ENCODE results near the gene MPI. TPM values are rescaled to one million over a fixed set of nuclear protein-coding genes. Genes with fewer than 3 reads are reported as not detected.

The MPI gene
- total and polyA plus RNA-seq, 10 of the 15 experiments (the other 5 are each of a cell fraction or from before 2014, with no cell fraction given), result 35.6 to 93.9 (median 44.1) TPM

DNA sequence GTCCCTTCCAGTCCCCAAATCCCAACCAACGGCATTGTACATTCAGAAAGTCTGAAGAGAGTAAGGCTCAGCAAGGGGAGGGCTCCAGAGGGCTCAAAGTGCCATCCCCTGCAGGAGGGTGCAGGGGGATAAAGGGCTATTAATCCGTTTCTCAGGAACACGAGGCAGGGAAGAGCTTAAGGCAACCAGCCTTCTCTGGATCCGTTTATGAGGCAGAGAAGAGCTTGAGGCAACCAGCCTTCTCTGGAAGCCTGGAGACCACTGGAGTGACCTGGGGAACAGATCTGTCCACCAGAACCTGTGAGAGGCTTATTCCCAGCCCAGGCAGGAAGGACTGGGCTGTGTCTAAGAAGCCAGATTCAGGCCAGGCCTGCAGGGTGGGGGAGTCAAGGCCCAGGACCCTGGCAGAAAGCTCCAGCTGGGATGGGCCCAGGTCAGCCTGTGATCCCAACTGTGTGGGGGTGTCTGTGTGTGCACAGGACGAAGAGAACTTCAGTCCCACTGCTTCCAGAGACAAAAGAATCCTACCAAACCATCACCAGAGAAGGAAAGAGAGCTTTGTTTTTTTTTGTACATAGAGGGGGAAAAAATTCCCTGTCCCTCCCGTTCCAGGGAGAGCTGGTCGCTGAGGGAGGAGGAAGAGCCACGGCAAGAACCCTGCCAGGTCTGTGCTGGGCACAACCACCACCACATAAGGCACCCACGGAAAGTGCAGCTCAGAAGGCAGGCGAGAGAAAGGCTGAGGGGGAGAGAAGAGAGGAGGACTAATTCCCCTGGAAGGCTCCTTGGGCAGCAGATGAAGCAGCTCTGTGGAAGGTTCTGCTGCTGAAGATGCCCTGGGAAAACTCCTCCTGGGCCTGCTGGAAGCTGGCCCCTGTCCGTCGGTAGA lies 45.3 kb upstream of the MPI start:
- no peak overlapping the region for H3K4me2 ChIP-seq (ENCODE audit: control insufficient read depth, insufficient read depth)
- TF ChIP-seq SMAD1 (IDR thresholded peaks at IDR 0.05; ENCODE audit: low read depth, partially characterized antibody), result no peak
- TF ChIP-seq NFYB (IDR thresholded peaks at IDR 0.05; ENCODE audit: insufficient read depth, low read depth, low read length), result no peak
- no peak for TF ChIP-seq PML (IDR thresholded peaks at IDR 0.05; ENCODE audit: low read length)
- no peak for TF ChIP-seq POLR2AphosphoS2 (IDR thresholded peaks at IDR 0.05; ENCODE audit: low read depth, low read length)
- no peak for TF ChIP-seq NR2F1 (conservative IDR thresholded peaks at IDR 0.05)
- no peak for TF ChIP-seq CREM (IDR thresholded peaks at IDR 0.05; ENCODE audit: low read depth)
- no peak for TF ChIP-seq RCOR1 (conservative IDR thresholded peaks at IDR 0.05; ENCODE audit: low read depth, low read length)
- TF ChIP-seq SUPT20H (IDR thresholded peaks at IDR 0.05; ENCODE audit: borderline replicate concordance, control insufficient read depth, low read depth, low read length), result no peak
- TF ChIP-seq, protein P1, sequence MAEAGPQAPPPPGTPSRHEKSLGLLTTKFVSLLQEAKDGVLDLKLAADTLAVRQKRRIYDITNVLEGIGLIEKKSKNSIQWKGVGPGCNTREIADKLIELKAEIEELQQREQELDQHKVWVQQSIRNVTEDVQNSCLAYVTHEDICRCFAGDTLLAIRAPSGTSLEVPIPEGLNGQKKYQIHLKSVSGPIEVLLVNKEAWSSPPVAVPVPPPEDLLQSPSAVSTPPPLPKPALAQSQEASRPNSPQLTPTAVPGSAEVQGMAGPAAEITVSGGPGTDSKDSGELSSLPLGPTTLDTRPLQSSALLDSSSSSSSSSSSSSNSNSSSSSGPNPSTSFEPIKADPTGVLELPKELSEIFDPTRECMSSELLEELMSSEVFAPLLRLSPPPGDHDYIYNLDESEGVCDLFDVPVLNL (IDR thresholded peaks at IDR 0.05; ENCODE audit: low read depth, low read length), result no peak
- TF ChIP-seq, protein P2, sequence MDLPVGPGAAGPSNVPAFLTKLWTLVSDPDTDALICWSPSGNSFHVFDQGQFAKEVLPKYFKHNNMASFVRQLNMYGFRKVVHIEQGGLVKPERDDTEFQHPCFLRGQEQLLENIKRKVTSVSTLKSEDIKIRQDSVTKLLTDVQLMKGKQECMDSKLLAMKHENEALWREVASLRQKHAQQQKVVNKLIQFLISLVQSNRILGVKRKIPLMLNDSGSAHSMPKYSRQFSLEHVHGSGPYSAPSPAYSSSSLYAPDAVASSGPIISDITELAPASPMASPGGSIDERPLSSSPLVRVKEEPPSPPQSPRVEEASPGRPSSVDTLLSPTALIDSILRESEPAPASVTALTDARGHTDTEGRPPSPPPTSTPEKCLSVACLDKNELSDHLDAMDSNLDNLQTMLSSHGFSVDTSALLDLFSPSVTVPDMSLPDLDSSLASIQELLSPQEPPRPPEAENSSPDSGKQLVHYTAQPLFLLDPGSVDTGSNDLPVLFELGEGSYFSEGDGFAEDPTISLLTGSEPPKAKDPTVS (IDR thresholded peaks at IDR 0.05; ENCODE audit: low read depth, low read length), result no peak
- no peak for TF ChIP-seq HDGF (IDR thresholded peaks at IDR 0.05)
- no peak for TF ChIP-seq TARDBP (IDR thresholded peaks at IDR 0.05; ENCODE audit: borderline replicate concordance)
- no peak for TF ChIP-seq EGR1 (IDR thresholded peaks at IDR 0.05; ENCODE audit: borderline replicate concordance in 1 of 2, low read depth in 2 of 2, low read length in 2 of 2)
- TF ChIP-seq, protein P3, sequence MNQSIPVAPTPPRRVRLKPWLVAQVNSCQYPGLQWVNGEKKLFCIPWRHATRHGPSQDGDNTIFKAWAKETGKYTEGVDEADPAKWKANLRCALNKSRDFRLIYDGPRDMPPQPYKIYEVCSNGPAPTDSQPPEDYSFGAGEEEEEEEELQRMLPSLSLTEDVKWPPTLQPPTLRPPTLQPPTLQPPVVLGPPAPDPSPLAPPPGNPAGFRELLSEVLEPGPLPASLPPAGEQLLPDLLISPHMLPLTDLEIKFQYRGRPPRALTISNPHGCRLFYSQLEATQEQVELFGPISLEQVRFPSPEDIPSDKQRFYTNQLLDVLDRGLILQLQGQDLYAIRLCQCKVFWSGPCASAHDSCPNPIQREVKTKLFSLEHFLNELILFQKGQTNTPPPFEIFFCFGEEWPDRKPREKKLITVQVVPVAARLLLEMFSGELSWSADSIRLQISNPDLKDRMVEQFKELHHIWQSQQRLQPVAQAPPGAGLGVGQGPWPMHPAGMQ (IDR thresholded peaks at IDR 0.05; ENCODE audit: borderline replicate concordance), result no peak
- TF ChIP-seq WRNIP1 (IDR thresholded peaks at IDR 0.05; ENCODE audit: borderline replicate concordance, low read depth, low read length), result no peak
- no peak for TF ChIP-seq RB1 (IDR thresholded peaks at IDR 0.05; ENCODE audit: borderline replicate concordance)
- no peak for TF ChIP-seq CHD4 (IDR thresholded peaks at IDR 0.05)
- no peak for TF ChIP-seq FOXK2 (IDR thresholded peaks at IDR 0.05)
- no peak for TF ChIP-seq IRF4 (IDR thresholded peaks at IDR 0.05; ENCODE audit: low read depth, low read length)
- CTCF ChIA-PET, result interaction anchor here (0.7 to 6.2 kb wide), 9 partner anchors 9 to 93 kb away, joined by 3 to 59 read pairs (median 3); partner anchors contain the start of gene COX5A
- peaks cover 3% of the 10 kb centered on the region; the same call in 1 of the 2 replicates for H3K79me2 ChIP-seq (ENCODE audit: control insufficient read depth, insufficient read depth, low read length)
- no peak for DNase-seq (ENCODE audit: low read depth, low spot score)
- H3K36me3 ChIP-seq (ENCODE audit: control insufficient read depth in 2 of 2, insufficient read depth in 2 of 2, low read length in 1 of 2), result peaks cover 16 to 23% of the 10 kb centered on the region in 2 experiments; a peak in 3 of 4 replicates
- H3K9me3 ChIP-seq (replicated peaks; ENCODE audit: control insufficient read depth, insufficient read depth, low read length), result no peaks in the 10 kb centered on the region
- SMC1A ChIA-PET (ENCODE audit: uncharacterized antibody, unreplicated experiment), result interaction anchor here (0.7 to 6.1 kb wide), 5 partner anchors 26 to 73 kb away, joined by 3 to 43 read pairs (median 6); no protein-coding TSS in a partner anchor
- peaks cover 13% of the 10 kb centered on the region for H3K4me1 ChIP-seq (ENCODE audit: control insufficient read depth, insufficient read depth, low read length)
- 75% methylated on average over 12 of the region's 12 CpGs for WGBS (ENCODE audit: insufficient coverage, insufficient replicate concordance, low lambda C conversion rate, missing lambda C conversion rate)
- no TSS peak for BruUV-seq (replicated peaks)
- intact Hi-C loops (cut with micrococcal nuclease; ENCODE audit: unreplicated experiment) (loop anchor here (5.0 kb wide), 2 partner anchors 42 to 58 kb away; no protein-coding TSS in a partner anchor), in situ Hi-C loops (cut with MboI) (no loop called here)
- H3K9ac ChIP-seq (ENCODE audit: control insufficient read depth, insufficient read depth, low read length), result no peak overlapping the region
- no peaks in the 10 kb centered on the region for H3K27me3 ChIP-seq (replicated peaks in 1 of 2; ENCODE audit: control insufficient read depth in 2 of 2, insufficient read depth in 2 of 2, low read length in 1 of 2)
- no peak overlapping the region for H3K4me3 ChIP-seq
- no peaks in the 10 kb centered on the region for H4K20me1 ChIP-seq (ENCODE audit: control insufficient read depth, insufficient read depth)
- FAIRE-seq, result no peak
- RAD21 ChIA-PET (ENCODE audit: unreplicated experiment), result interaction anchor here (0.7 to 1.3 kb wide), 3 partner anchors 13 to 62 kb away, joined by 3 to 7 read pairs (median 3); partner anchors contain the start of gene FAM219B
- no peak overlapping the region for H2AFZ ChIP-seq (ENCODE audit: control insufficient read depth, low read depth, low read length)
- no peak overlapping the region for H3K27ac ChIP-seq (ENCODE audit: control insufficient read depth, insufficient read depth)
- ATAC-seq, result no peak
- POLR2A ChIA-PET, result interaction anchor here (0.6 to 1.2 kb wide), 3 partner anchors 25 to 57 kb away, joined by 4 read pairs; no protein-coding TSS in a partner anchor

Measured in GM12878 (cell line).